Activated T-cell treated with anti-CD3 and anti-CD28 coated beads, Interleukin-2, amount 50 U/mL, for 72 hours (primary cell): ENCODE data around the gene UCK1. TPM values are rescaled to one million over a fixed set of nuclear protein-coding genes. Genes with fewer than 3 reads are reported as not detected.
"Not testable (repeated sequence)": the region's sequence is repeated elsewhere in the genome, so short reads cannot be mapped to it uniquely, and the experiment has no call there.

Experiments
- ATAC-seq, 2 donors: fragments of 150-1000 bp; cut with Tn5 transposase; replicated peaks in 1 of 2; 2 replicates each; pipeline ENCODE4 v1.10.0; 2021; ENCODE audit warnings: moderate library complexity in 2 of 2, mild to moderate bottlenecking in 1 of 2
- DNase-seq, 2 donors: peaks; one replicate each; pipeline ENCODE4 v3.0.0; 2021 to 2022; ENCODE audit warnings: mixed read lengths in 1 of 2
- H3K27ac Mint-ChIP-seq: one replicate; pipeline ENCODE4 v1.8.0; 2022; ENCODE audit warnings: mild to moderate bottlenecking, moderate library complexity, mixed read lengths
- H3K27me3 Mint-ChIP-seq: one replicate; pipeline ENCODE4 v1.8.0; 2022; ENCODE audit warnings: low read depth, mixed read lengths
- H3K36me3 Mint-ChIP-seq, 2 donors: one replicate each; pipeline ENCODE4 v1.8.0; 2022; ENCODE audit warnings: mixed read lengths in 2 of 2, mild to moderate bottlenecking in 1 of 2; ENCODE audit not compliant: insufficient read depth in 2 of 2
- H3K4me1 Mint-ChIP-seq: one replicate; pipeline ENCODE4 v1.8.0; 2022; ENCODE audit warnings: low read depth, mixed read lengths
- H3K4me3 Mint-ChIP-seq, 2 donors: one replicate each; pipeline ENCODE4 v1.8.0; 2022; ENCODE audit warnings: mild to moderate bottlenecking in 2 of 2, mixed read lengths in 2 of 2, moderate library complexity in 2 of 2
- H3K9me3 Mint-ChIP-seq, 2 donors: one replicate each; pipeline ENCODE4 v1.8.0; 2022; ENCODE audit warnings: mixed read lengths in 2 of 2
- total RNA-seq, 2 donors: library from RNA; stranded (reverse); gene quantifications; one replicate each; pipeline ENCODE4 v1.2.3, GENCODE V29; 2022

UCK1 gene
- total RNA-seq, 2 donors from 2014 or later, result 19.2 to 29.7 TPM

- ATAC-seq (peak in 1 of 2 donors; percentile 13), DNase-seq (no peak)
- Mint-ChIP-seq H3K27ac (no peak overlapping the region), H3K9me3 (no peaks in the 10 kb centered on the region), H3K36me3 (peaks cover 3 to 8% of the 10 kb centered on the region in 2 donors), H3K4me3 (no peak overlapping the region), H3K27me3 (no peaks in the 10 kb centered on the region), H3K4me1 (peaks cover 6% of the 10 kb centered on the region)
Observed at GRCh38 chr9:131523451-131524435, 7.3 kb downstream of the UCK1 start.

DNA sequence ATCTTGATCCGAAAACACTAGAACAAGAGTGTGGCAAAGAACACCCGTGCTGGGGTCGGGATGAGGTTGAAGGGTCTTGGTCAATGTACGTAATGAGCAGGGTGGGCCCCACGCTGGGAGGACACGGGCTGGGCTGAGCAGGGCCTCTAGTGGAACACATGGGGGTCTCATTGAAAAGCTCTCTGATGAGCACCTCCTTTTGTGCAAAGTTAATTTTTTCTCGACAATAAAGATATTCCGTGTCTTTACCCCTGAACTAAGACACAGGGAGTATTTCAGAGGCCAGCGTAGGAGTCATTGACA lies 8.0 kb downstream of the UCK1 start:
- no peak for ATAC-seq
- Mint-ChIP-seq H3K36me3 (peaks cover 3 to 11% of the 10 kb centered on the region in 2 donors), H3K9me3 (no peaks in the 10 kb centered on the region), H3K27ac (peak overlapping the region; percentile 25), H3K4me3 (no peak overlapping the region), H3K4me1 (peaks cover 6% of the 10 kb centered on the region), H3K27me3 (no peaks in the 10 kb centered on the region)
- no peak for DNase-seq

DNA sequence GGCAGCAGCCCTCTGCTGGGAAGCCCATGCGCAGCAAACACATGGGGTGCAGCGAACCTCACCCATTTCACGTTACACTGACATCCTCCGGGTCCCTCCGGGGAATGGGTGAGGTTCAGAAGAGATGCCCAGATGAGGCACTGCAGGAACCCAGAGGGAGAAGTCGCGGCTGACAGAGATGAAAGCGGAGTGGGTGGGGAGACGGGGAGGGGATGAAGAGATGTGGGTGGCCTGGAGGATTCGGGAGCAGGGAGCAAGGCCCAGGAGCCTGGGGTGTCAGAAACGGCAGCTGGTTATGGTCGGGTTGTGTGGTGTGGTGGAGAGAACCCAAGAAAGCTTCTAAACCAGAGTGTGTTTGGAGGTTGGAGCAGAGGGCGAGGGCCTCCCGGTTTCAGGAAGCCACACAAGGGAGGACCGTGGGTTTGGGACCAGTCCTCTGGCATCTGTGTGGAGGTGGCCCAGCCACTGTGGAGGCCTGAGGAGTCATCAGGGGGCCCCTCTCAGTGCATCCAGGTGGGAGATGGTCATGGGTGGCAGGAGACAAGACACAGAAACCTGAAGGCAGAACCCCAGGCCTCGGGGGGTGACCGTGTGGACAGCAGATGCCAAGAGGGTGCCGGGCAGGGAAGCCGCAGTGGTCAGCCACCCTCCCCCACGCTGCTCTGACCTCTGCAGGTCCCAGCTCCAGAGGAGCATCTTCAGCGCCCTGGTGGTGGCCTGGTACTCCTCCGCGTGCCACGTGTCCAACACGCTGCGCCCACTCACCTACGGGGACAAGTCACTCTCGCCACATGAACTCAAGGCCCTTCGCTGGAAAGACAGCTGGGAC lies 8.6 kb downstream of the UCK1 start:
- Mint-ChIP-seq H3K9me3 (no peaks in the 10 kb centered on the region), H3K36me3 (peaks cover 3 to 11% of the 10 kb centered on the region in 2 donors), H3K4me1 (peaks cover 6% of the 10 kb centered on the region), H3K27ac (peak overlapping the region; percentile 25), H3K4me3 (no peak overlapping the region), H3K27me3 (no peaks in the 10 kb centered on the region)
- no peak for DNase-seq
- no peak for ATAC-seq

- ATAC-seq, result no peak
- Mint-ChIP-seq H3K27ac (no peak overlapping the region), H3K36me3 (peaks cover 3 to 11% of the 10 kb centered on the region in 2 donors), H3K4me3 (no peak overlapping the region), H3K27me3 (no peaks in the 10 kb centered on the region), H3K4me1 (peaks cover 6% of the 10 kb centered on the region), H3K9me3 (no peaks in the 10 kb centered on the region)
- DNase-seq, result no peak
Observed at GRCh38 chr9:131521822-131522221, 9.2 kb downstream of the UCK1 start.

- peaks cover 3 to 11% of the 10 kb centered on the region in 2 donors for H3K36me3 Mint-ChIP-seq
- no peaks in the 10 kb centered on the region for H3K9me3 Mint-ChIP-seq
- peak overlapping the region; percentile 28 for H3K27ac Mint-ChIP-seq
- ATAC-seq, result no peak
- peaks cover 6% of the 10 kb centered on the region for H3K4me1 Mint-ChIP-seq
- H3K27me3 Mint-ChIP-seq, result no peaks in the 10 kb centered on the region
- H3K4me3 Mint-ChIP-seq, result no peak overlapping the region
- DNase-seq, result no peak
Observed at GRCh38 chr9:131521203-131521602, 9.9 kb downstream of the UCK1 start.

- no peak overlapping the region for H3K4me3 Mint-ChIP-seq
- peaks cover 6% of the 10 kb centered on the region for H3K4me1 Mint-ChIP-seq
- no peak for DNase-seq
- H3K36me3 Mint-ChIP-seq, result peaks cover 3 to 11% of the 10 kb centered on the region in 2 donors
- no peak overlapping the region for H3K27ac Mint-ChIP-seq
- H3K27me3 Mint-ChIP-seq, result no peaks in the 10 kb centered on the region
- no peaks in the 10 kb centered on the region for H3K9me3 Mint-ChIP-seq
- no peak for ATAC-seq
Observed at GRCh38 chr9:131520503-131520902, 10.6 kb downstream of the UCK1 start.

DNA sequence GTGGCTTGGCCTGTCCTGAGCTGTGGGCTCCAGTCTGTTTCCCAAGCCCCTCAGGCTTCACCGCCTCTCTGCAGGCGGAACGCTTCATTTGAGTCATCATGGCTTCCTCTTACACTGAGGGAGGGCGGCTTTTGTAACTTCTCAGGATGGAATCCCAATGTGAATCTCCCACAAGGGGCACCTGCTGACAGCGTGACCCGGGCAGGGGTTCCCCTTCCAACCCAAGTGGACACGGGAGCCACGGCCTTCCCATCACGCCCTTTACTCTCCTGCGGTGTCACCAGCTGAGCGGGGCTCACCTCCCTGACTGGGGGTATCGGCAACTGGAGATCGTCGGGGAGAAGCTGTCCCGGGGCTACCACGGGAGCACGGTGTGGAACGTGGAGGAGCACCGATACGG lies 12.5 kb downstream of the UCK1 start:
- no peak overlapping the region for H3K27ac Mint-ChIP-seq
- H3K27me3 Mint-ChIP-seq, result no peaks in the 10 kb centered on the region

GRCh38 chr9:131517761-131518190 lies 13.3 kb downstream of the UCK1 start:
- ATAC-seq (no peak), DNase-seq (no peak)
- Mint-ChIP-seq H3K27me3 (no peaks in the 10 kb centered on the region), H3K4me3 (no peak overlapping the region), H3K9me3 (no peaks in the 10 kb centered on the region), H3K4me1 (no peaks in the 10 kb centered on the region), H3K27ac (no peak overlapping the region), H3K36me3 (peaks cover 5 to 12% of the 10 kb centered on the region in 2 donors)

More for the DNA sequence above, 12.5 kb downstream of the UCK1 start:
- H3K4me3 Mint-ChIP-seq, result no peak overlapping the region
- no peaks in the 10 kb centered on the region for H3K9me3 Mint-ChIP-seq
- no peaks in the 10 kb centered on the region for H3K4me1 Mint-ChIP-seq
- ATAC-seq (no peak), DNase-seq (no peak)
- peaks cover 5 to 12% of the 10 kb centered on the region in 2 donors for H3K36me3 Mint-ChIP-seq

GRCh38 chr9:131516930-131517329 lies 14.1 kb downstream of the UCK1 start:
- H3K4me1 Mint-ChIP-seq, result no peaks in the 10 kb centered on the region
- no peak for ATAC-seq
- H3K9me3 Mint-ChIP-seq, result no peaks in the 10 kb centered on the region
- no peak overlapping the region for H3K4me3 Mint-ChIP-seq
- no peak overlapping the region for H3K27ac Mint-ChIP-seq
- H3K27me3 Mint-ChIP-seq, result no peaks in the 10 kb centered on the region
- peaks cover 5 to 17% of the 10 kb centered on the region in 2 donors for H3K36me3 Mint-ChIP-seq
- DNase-seq, result no peak

DNA sequence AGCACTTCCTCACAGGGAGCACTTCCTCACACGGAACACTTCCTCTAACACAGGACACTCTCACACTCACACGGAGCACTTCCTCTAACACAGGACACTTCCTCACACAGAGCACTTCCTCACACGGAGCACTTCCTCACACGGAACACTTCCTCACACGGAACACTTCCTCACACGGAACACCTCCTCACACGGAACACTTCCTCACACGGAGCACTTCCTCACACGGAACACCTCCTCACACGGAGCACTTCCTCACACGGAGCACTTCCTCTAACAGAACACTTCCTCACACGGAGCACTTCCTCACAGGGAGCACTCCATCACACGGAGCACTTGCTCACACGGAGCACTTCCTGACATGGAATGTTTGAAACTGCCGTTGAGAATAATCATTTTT lies 15.0 kb downstream of the UCK1 start:
- no peak for DNase-seq
- Mint-ChIP-seq H3K27me3 (no peaks in the 10 kb centered on the region), H3K4me3 (no peak overlapping the region), H3K27ac (no peak overlapping the region), H3K36me3 (peaks cover 5 to 17% of the 10 kb centered on the region in 2 donors), H3K4me1 (no peaks in the 10 kb centered on the region), H3K9me3 (no peaks in the 10 kb centered on the region)
- no peak for ATAC-seq

- not testable (repeated sequence) for DNase-seq, H3K27me3 Mint-ChIP-seq, ATAC-seq, H3K27ac Mint-ChIP-seq, H3K4me3 Mint-ChIP-seq, H3K4me1 Mint-ChIP-seq, H3K9me3 Mint-ChIP-seq
- peaks cover 8 to 17% of the 10 kb centered on the region in 2 donors for H3K36me3 Mint-ChIP-seq
Observed at GRCh38 chr9:131515559-131516031, 15.5 kb downstream of the UCK1 start.

DNA sequence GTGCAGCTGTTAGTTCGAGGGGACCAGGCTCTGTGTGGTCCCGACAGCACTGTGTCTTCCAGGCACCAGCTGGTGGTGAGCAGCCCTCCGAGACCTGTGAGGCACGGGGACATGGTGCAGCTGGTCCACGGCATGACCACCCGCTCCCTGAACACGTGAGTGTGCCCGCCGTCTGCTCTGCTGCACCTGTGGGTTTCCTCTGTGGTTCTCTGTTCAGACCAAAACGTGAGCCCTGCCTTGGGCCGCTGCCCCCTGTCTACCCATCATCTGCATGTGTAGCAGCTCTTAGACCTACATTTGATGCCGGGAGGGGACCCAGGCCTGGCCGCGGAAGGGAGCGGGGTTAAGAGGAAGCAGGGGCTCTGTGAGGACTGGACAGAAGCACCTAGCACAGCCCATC lies 17.9 kb downstream of the UCK1 start:
- Mint-ChIP-seq H3K27me3 (no peaks in the 10 kb centered on the region), H3K9me3 (no peaks in the 10 kb centered on the region), H3K4me1 (no peaks in the 10 kb centered on the region), H3K27ac (no peak overlapping the region), H3K36me3 (peaks cover 4 to 17% of the 10 kb centered on the region in 2 donors), H3K4me3 (no peak overlapping the region)
- DNase-seq, result no peak
- peak in 1 of 2 donors; percentile 11 for ATAC-seq

- Mint-ChIP-seq H3K4me1 (no peaks in the 10 kb centered on the region), H3K27ac (no peak overlapping the region), H3K9me3 (no peaks in the 10 kb centered on the region), H3K27me3 (no peaks in the 10 kb centered on the region), H3K4me3 (no peak overlapping the region), H3K36me3 (peaks cover 6 to 17% of the 10 kb centered on the region in 2 donors)
- DNase-seq, result no peak
- ATAC-seq, result no peak
Observed at GRCh38 chr9:131511880-131512279, 19.2 kb downstream of the UCK1 start.
